ENCODE data around the gene OR11A1. TPM values are rescaled to one million over a fixed set of nuclear protein-coding genes. Genes with fewer than 3 reads are reported as not detected.

Gene OR11A1
- polyA plus RNA-seq, 1 of the 3 experiments (the other 2 are of a cell fraction), result not detected

GRCh38 chr6:29487660-29488059, 30.8 kb upstream of the OR11A1 start, which contains the start of gene MAS1L:
TSS of gene MAS1L (minus strand) at chr6:29487956. CDS start at chr6:29487902, 54 bp downstream.
- DNase-seq, result no peak
- H3K27me3 ChIP-seq (ENCODE audit: insufficient read depth), result no peaks in the 10 kb centered on the region
- peaks cover 0 to 4% of the 10 kb centered on the region in 2 experiments; a peak in 1 of 4 replicates for H3K4me1 ChIP-seq (ENCODE audit: control insufficient read depth in 1 of 2, insufficient read depth in 2 of 2, low read depth in 1 of 2, low read length in 1 of 2)
- H3F3A ChIP-seq (replicated peaks; ENCODE audit: insufficient read depth), result peaks cover 10% of the 10 kb centered on the region
- H3K9ac ChIP-seq, result no peak within 1 kb of the TSS
- H3K9me3 ChIP-seq, result no peaks in the 10 kb centered on the region
- no peaks in the 10 kb centered on the region for H3K9me2 ChIP-seq
- no peaks in the 10 kb centered on the region for H4K20me1 ChIP-seq (ENCODE audit: insufficient read depth)
- 20% methylated on average over 2 of the region's 2 CpGs for WGBS (ENCODE audit: low lambda C conversion rate)
- H3K4me3 ChIP-seq (ENCODE audit: low read depth in 2 of 2, low read length in 1 of 2), result no peak within 1 kb of the TSS
- ChIA-PET POLR2A (no interaction called here), CTCF (no interaction called here)
- TF ChIP-seq, protein P1, sequence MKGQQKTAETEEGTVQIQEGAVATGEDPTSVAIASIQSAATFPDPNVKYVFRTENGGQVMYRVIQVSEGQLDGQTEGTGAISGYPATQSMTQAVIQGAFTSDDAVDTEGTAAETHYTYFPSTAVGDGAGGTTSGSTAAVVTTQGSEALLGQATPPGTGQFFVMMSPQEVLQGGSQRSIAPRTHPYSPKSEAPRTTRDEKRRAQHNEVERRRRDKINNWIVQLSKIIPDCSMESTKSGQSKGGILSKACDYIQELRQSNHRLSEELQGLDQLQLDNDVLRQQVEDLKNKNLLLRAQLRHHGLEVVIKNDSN (IDR thresholded peaks at IDR 0.05; ENCODE audit: borderline replicate concordance, low read depth), result no peak
- TF ChIP-seq, protein P2, sequence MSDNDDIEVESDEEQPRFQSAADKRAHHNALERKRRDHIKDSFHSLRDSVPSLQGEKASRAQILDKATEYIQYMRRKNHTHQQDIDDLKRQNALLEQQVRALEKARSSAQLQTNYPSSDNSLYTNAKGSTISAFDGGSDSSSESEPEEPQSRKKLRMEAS (IDR thresholded peaks at IDR 0.05; ENCODE audit: low read depth), result no peak
- TF ChIP-seq REST (IDR thresholded peaks at IDR 0.05; ENCODE audit: low read depth, low read length), result no peak
- no peak for TF ChIP-seq RFX5 (IDR thresholded peaks at IDR 0.05; ENCODE audit: low read length)
- TF ChIP-seq, protein P3, sequence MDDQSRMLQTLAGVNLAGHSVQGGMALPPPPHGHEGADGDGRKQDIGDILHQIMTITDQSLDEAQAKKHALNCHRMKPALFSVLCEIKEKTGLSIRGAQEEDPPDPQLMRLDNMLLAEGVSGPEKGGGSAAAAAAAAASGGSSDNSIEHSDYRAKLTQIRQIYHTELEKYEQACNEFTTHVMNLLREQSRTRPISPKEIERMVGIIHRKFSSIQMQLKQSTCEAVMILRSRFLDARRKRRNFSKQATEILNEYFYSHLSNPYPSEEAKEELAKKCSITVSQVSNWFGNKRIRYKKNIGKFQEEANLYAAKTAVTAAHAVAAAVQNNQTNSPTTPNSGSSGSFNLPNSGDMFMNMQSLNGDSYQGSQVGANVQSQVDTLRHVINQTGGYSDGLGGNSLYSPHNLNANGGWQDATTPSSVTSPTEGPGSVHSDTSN (IDR thresholded peaks at IDR 0.05), result no peak
- no peak for TF ChIP-seq FOXJ3 (CRISPR knock-in tag; IDR thresholded peaks at IDR 0.05)
- TF ChIP-seq YY1 (IDR thresholded peaks at IDR 0.05; ENCODE audit: low read depth), result no peak
- TF ChIP-seq RAD21 (IDR thresholded peaks at IDR 0.05; ENCODE audit: low read length), result no peak
- no peak for TF ChIP-seq FOXM1 (IDR thresholded peaks at IDR 0.05; ENCODE audit: low read depth)
- TF ChIP-seq MEF2A (IDR thresholded peaks at IDR 0.05; ENCODE audit: borderline replicate concordance, low read depth), result no peak
- TF ChIP-seq POLR2AphosphoS5 (IDR thresholded peaks at IDR 0.05; ENCODE audit: low read depth, low read length), result no peak
- TF ChIP-seq EZH2phosphoT487 (IDR thresholded peaks at IDR 0.05; ENCODE audit: borderline replicate concordance, low read depth), result no peak
- TF ChIP-seq RCOR1 (IDR thresholded peaks at IDR 0.05; ENCODE audit: low read length), result no peak
- no peak for TF ChIP-seq SMC3 (IDR thresholded peaks at IDR 0.05; ENCODE audit: low read depth, low read length)
- no peak for TF ChIP-seq FOSL2 (IDR thresholded peaks at IDR 0.05; ENCODE audit: borderline replicate concordance, low read depth)
- H3K79me2 ChIP-seq (ENCODE audit: insufficient read depth), result no peaks in the 10 kb centered on the region
- H3K27ac ChIP-seq (ENCODE audit: low read depth in 2 of 2, low read length in 1 of 2), result no peak within 1 kb of the TSS
- no peak within 1 kb of the TSS for H2AFZ ChIP-seq (ENCODE audit: low read depth)
- no peak within 1 kb of the TSS for H3K4me2 ChIP-seq
- H3K36me3 ChIP-seq (replicated peaks in 1 of 2; ENCODE audit: control insufficient read depth in 1 of 2, insufficient read depth in 2 of 2, low read length in 1 of 2), result no peaks in the 10 kb centered on the region

Data from SK-N-SH (cell line).